ENCODE measurements around the gene OTOP3. TPM values are rescaled to one million over a fixed set of nuclear protein-coding genes. Genes with fewer than 3 reads are reported as not detected.
"Not testable (repeated sequence)": the region's sequence is repeated elsewhere in the genome, so short reads cannot be mapped to it uniquely, and the experiment has no call there.

The OTOP3 gene
- total RNA-seq, 1 donor from 2014 or later: not detected

DNA sequence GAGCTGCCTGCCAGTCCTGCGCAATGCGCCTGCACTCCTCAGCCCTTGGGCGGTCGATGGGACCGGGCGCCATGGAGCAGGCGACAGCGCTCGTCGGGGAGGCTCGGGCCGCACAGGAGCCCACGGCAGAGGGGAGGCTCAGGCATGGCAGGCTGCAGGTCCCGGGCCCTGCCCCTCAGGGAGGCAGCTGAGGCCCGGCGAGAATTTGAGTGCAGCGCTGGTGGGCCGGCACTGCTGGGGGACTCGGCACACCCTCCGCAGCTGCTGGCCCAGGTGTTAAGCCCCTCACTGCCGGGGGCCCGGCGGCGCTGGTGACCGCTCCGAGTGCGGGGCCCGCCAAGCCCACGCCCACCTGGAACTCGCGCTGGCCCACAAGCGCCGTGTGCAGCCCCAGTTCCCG, 28.7 kb upstream of the OTOP3 start:
- no peak for DNase-seq (ENCODE audit: low spot score)
- peaks cover 4% of the 10 kb centered on the region for H3K4me1 Mint-ChIP-seq (ENCODE audit: unreplicated experiment)
- H3K27me3 Mint-ChIP-seq (ENCODE audit: unreplicated experiment): peaks cover 7% of the 10 kb centered on the region
- no peak overlapping the region for H3K4me3 Mint-ChIP-seq (ENCODE audit: unreplicated experiment)
- H3K27ac Mint-ChIP-seq (ENCODE audit: unreplicated experiment): no peak overlapping the region
- H3K36me3 Mint-ChIP-seq (ENCODE audit: low read depth, unreplicated experiment): no peaks in the 10 kb centered on the region
- TF ChIP-seq, protein P1, sequence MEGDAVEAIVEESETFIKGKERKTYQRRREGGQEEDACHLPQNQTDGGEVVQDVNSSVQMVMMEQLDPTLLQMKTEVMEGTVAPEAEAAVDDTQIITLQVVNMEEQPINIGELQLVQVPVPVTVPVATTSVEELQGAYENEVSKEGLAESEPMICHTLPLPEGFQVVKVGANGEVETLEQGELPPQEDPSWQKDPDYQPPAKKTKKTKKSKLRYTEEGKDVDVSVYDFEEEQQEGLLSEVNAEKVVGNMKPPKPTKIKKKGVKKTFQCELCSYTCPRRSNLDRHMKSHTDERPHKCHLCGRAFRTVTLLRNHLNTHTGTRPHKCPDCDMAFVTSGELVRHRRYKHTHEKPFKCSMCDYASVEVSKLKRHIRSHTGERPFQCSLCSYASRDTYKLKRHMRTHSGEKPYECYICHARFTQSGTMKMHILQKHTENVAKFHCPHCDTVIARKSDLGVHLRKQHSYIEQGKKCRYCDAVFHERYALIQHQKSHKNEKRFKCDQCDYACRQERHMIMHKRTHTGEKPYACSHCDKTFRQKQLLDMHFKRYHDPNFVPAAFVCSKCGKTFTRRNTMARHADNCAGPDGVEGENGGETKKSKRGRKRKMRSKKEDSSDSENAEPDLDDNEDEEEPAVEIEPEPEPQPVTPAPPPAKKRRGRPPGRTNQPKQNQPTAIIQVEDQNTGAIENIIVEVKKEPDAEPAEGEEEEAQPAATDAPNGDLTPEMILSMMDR (IDR thresholded peaks at IDR 0.05; ENCODE audit: unreplicated experiment): no peak
- no peaks in the 10 kb centered on the region for H3K9me3 Mint-ChIP-seq (ENCODE audit: unreplicated experiment)

DNA sequence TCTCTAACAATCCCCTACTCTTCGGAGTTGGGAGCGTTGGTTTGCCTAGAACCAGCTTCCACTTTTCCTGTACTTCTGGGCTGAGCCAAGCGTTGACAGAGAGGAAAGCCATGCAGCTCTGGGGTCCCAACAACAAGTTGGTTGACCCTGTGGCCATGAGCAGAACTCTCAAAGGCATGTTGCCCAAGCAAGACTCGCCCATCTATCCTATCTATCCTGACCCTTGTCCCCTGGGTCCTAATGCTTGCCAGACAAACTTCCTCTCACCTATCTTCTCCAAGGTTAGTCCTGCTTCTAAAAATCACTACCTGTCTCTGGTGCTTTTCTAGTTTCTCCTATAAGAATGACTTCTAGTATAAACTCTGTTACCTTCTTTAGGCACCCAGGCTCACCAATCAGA, 26.6 kb upstream of the OTOP3 start:
- H3K27ac Mint-ChIP-seq (ENCODE audit: unreplicated experiment); H3K4me1 Mint-ChIP-seq (ENCODE audit: unreplicated experiment); H3K4me3 Mint-ChIP-seq (ENCODE audit: unreplicated experiment); DNase-seq (ENCODE audit: low spot score); H3K27me3 Mint-ChIP-seq (ENCODE audit: unreplicated experiment); H3K36me3 Mint-ChIP-seq (ENCODE audit: low read depth, unreplicated experiment); H3K9me3 Mint-ChIP-seq (ENCODE audit: unreplicated experiment): not testable (repeated sequence)

DNA sequence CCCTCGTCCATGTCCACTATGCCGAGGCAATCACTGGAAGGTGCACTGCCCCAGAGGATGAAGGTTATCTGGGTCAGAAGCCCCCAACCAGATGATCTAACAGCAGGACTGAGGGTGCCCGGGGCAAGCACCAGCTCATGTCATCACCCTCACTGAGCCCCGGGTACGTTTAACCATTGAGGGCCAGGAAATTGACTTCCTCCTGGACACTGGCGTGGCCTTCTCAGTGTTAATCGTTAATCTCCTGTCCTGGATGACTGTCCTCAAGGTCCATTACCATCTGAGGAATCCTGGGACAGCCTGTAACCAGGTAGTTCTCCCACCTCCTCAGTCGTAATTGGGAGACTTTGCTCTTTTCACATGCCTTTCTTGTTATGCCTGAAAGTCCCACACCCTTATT, 24.3 kb upstream of the OTOP3 start:
- H3K4me3 Mint-ChIP-seq (ENCODE audit: unreplicated experiment); H3K4me1 Mint-ChIP-seq (ENCODE audit: unreplicated experiment); H3K36me3 Mint-ChIP-seq (ENCODE audit: low read depth, unreplicated experiment); DNase-seq (ENCODE audit: low spot score); H3K27me3 Mint-ChIP-seq (ENCODE audit: unreplicated experiment); H3K27ac Mint-ChIP-seq (ENCODE audit: unreplicated experiment); H3K9me3 Mint-ChIP-seq (ENCODE audit: unreplicated experiment): not testable (repeated sequence)

DNA sequence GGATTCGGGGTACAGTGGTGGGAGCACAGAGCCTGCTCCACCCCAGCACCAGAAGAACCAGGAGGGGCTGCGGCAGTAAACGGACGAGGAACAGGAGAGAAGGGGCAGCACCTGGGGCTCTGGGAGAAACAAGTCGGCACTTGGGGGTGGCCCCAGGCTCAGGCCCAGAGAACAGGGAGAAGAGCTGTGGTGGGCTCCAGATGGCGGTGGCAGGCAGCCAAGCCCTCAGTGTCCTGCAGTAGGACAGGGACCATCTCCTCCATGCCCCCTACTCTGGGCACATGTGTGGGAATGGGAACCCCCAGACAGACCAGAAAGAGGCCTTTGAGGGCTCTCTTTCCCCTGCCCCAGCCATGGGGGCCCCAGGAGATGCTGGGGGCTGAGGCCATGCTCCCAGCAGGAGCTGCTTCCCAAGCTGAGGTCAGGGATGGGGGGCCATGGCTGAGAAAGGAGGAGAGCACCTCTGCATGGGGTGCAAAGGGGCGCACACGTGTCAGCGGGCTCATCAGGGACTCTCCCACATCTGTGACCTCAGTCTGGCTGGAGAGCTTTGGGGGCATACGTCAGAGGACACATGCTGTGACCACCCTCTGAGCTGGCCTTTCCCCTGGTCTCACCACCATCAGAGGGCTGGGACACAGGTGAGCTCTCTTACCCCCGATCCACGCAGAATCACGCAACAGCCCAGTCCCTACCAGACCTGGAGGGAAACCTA, 19.4 kb upstream of the OTOP3 start:
- DNase-seq (ENCODE audit: low spot score): no peak
- Mint-ChIP-seq H3K27ac (ENCODE audit: unreplicated experiment) (no peak overlapping the region), H3K9me3 (ENCODE audit: unreplicated experiment) (no peaks in the 10 kb centered on the region)

DNA sequence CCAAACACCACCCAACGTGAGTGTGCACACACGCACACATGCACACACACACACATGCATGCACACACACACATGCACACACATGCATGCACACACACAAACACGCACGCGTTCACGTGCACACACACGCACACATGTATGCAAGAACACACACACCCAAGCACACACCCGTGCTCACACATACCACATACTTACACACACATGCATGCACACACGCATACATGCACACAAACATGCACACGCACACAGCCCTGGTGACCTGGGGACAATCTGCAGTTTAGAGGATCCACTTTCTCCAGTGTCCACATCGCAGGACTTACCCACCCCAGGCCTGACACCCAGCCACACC, 18.9 kb upstream of the OTOP3 start:
- Mint-ChIP-seq H3K9me3 (ENCODE audit: unreplicated experiment) (no peaks in the 10 kb centered on the region), H3K27me3 (ENCODE audit: unreplicated experiment) (peaks cover 8% of the 10 kb centered on the region), H3K36me3 (ENCODE audit: low read depth, unreplicated experiment) (no peaks in the 10 kb centered on the region), H3K27ac (ENCODE audit: unreplicated experiment) (no peak overlapping the region), H3K4me1 (ENCODE audit: unreplicated experiment) (no peaks in the 10 kb centered on the region), H3K4me3 (ENCODE audit: unreplicated experiment) (no peak overlapping the region)
- DNase-seq (ENCODE audit: low spot score): no peak
- TF ChIP-seq, protein P1 (IDR thresholded peaks at IDR 0.05; ENCODE audit: unreplicated experiment): no peak

More for the DNA sequence above, 19.4 kb upstream of the OTOP3 start:
- TF ChIP-seq, protein P1 (IDR thresholded peaks at IDR 0.05; ENCODE audit: unreplicated experiment): no peak
- Mint-ChIP-seq H3K27me3 (ENCODE audit: unreplicated experiment) (peaks cover 8% of the 10 kb centered on the region), H3K36me3 (ENCODE audit: low read depth, unreplicated experiment) (no peaks in the 10 kb centered on the region), H3K4me3 (ENCODE audit: unreplicated experiment) (no peak overlapping the region), H3K4me1 (ENCODE audit: unreplicated experiment) (no peaks in the 10 kb centered on the region)

DNA sequence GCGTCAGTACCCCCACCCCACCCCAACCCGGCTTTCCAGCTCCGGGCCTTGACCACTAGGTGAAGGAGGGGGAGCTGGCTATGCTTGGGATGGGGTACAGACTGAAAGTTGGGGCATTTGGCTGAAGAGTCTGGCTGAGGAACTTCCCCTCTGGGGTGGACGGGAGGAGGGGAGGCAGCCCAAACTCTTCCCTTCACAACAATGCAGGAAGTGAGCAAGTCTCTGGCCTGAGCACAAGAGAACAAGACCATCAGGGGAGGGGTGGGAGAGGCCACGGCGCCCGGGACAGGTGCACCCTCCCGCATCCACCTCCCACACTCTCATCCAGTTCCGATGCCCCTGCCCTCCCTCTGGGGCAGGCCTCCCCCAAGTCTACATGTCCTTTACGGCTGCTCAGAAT, 18.3 kb upstream of the OTOP3 start:
- TF ChIP-seq, protein P1 (IDR thresholded peaks at IDR 0.05; ENCODE audit: unreplicated experiment): no peak
- Mint-ChIP-seq H3K9me3 (ENCODE audit: unreplicated experiment) (no peaks in the 10 kb centered on the region), H3K4me1 (ENCODE audit: unreplicated experiment) (no peaks in the 10 kb centered on the region), H3K27ac (ENCODE audit: unreplicated experiment) (no peak overlapping the region), H3K36me3 (ENCODE audit: low read depth, unreplicated experiment) (no peaks in the 10 kb centered on the region), H3K27me3 (ENCODE audit: unreplicated experiment) (peaks cover 8% of the 10 kb centered on the region), H3K4me3 (ENCODE audit: unreplicated experiment) (no peak overlapping the region)
- no peak for DNase-seq (ENCODE audit: low spot score)
